PC-9 (cell line): ENCODE data around the gene ITGB6.

Source experiments
- EZH2 ChIP-seq: fragments of 200-600 bp; sonication (generic); IDR thresholded peaks from 2 replicates; pipeline ENCODE4 v1.8.0; 2017; ENCODE audit warnings: antibody characterized with exemption, low read depth
- TF ChIP-seq, protein P1 (sequence below): fragments of 200-600 bp; sonication (generic); conservative IDR thresholded peaks from 2 replicates; pipeline ENCODE4 v1.6.1; 2017; ENCODE audit warnings: mixed run types, antibody characterized with exemption, mild to moderate bottlenecking, moderate library complexity

DNA sequence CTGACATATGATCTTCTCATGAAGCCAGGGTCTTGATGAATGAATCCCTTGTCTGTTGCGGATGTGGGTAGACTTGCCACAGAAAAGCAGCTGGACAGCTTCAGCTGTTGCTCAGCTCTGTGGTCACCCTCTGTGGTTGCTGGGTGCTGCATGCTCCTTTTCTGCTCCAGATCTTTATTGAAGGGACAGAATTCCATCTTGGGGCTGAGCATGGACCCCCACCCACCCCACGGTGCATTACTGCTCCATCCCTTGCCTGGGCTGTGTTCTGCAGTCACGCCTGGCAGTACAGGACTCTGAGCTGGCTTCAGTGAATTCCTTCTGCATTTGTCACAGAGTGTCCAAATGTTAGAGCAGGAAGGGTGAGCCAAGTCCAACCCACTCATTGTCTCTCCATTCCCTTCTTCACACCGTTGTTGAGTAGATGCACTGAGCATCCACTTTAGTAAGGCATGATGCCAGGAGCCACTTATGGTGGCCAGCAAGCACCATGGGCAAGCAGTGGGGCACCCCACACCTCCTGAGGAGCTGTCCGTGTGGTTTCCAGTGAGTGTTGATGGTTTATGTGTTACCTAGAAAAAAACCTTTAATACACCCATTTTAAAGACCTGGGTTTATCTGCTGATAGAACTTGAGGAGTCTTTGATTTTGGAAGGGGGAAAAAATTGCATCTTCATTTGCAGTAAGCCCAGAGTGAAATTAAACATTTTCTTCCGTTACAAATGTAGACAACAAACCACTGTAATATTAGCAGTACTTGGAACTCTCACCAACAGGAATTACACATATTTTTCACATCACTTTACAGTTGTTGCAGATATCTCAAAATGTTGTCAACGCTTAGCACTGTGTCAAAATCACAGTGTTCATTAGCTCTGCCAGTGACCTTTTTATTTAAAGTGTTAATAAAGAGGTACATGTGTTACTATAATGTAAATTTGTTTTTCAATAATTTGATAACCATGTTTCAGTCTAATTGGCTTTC is 14.7 kb upstream of the ITGB6 start:
- TF ChIP-seq, protein P1, sequence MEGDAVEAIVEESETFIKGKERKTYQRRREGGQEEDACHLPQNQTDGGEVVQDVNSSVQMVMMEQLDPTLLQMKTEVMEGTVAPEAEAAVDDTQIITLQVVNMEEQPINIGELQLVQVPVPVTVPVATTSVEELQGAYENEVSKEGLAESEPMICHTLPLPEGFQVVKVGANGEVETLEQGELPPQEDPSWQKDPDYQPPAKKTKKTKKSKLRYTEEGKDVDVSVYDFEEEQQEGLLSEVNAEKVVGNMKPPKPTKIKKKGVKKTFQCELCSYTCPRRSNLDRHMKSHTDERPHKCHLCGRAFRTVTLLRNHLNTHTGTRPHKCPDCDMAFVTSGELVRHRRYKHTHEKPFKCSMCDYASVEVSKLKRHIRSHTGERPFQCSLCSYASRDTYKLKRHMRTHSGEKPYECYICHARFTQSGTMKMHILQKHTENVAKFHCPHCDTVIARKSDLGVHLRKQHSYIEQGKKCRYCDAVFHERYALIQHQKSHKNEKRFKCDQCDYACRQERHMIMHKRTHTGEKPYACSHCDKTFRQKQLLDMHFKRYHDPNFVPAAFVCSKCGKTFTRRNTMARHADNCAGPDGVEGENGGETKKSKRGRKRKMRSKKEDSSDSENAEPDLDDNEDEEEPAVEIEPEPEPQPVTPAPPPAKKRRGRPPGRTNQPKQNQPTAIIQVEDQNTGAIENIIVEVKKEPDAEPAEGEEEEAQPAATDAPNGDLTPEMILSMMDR, result no peak
- TF ChIP-seq EZH2, result no peak
